Measurements from ENCODE around the gene PDGFD.

- TF ChIP-seq CTCF (IDR thresholded peaks at IDR 0.05; ENCODE audit: low read depth, low read length) (no peak), EZH2phosphoT487 (IDR thresholded peaks at IDR 0.05; ENCODE audit: low read depth) (no peak)
Observed at GRCh38 chr11:103888541-103888951, 275.4 kb downstream of the PDGFD start.

Data from OCI-LY3 (cell line).